ENCODE data around the gene ZNF212.

Gene ZNF212

DNA sequence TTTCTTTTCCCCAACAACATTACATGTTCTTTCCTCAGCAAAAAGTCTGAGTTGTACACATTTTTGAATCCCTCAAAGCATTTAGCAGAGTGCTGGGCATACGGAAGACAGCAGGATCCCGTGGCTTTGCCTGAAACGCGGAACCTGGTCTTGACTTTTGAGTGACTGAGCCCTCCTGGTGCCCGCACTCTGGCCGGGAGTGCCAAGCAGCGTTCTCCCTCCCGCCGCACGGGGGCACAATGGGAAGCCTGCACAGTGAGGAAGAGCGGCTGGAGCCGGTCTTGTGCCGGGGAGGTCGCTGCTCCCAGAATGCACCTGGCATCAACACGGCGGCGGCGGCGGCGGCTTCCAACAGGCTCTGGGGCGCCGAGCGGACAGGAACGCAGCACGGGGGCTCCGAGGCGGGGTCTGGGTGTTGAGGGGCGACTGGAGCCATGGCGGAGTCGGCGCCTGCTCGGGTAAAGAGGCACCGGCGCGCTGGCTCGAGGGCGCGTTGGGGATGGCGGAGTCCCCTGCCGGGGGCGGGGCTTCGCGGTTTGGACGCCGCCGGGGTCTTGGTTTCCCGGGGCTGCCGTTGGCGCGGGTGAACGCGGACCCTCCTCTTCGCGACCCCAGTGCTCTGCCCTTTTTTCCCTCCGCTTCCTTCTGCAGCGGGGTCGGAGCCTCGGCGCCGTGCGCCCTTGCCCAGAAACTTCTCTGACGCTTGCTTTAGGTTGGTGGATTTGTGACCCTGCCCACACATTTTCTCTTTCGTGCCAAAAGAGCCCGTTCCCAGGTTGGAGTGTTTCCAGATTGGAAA, at the start of gene ZNF212:
TSS of gene ZNF212 (plus strand) at position 307 of the 799 bp plus-strand sequence. CDS start at position 435, 128 bp downstream.
- H3K27ac ChIP-seq: peak within 1 kb of the TSS; percentile 27 to 93 (median 84)
- peak within 1 kb of the TSS; percentile 60 to 99 (median 85) for H3K4me3 ChIP-seq

GRCh38 chr7:149191851-149192250, 47.6 kb upstream of the ZNF212 start:
- no peak overlapping the region for H3K4me3 ChIP-seq

DNA sequence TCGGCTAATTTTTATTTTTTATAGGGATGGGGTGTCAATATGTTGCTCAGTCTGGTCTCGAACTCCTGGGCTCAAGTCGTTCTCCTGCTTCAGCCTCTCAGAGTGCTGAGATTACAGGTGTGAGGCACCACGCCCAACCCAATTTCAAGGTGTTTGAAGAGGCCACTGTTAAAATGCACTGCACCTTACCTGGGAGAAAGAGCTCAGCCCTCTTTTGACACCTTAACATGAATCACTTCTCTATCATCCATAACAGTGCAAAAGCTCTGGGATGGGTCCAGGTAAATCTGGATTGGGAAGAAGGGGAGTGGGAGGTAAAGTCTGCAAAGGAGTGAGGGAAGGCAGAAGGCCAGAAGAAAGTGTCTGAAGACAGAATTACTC, 44.7 kb upstream of the ZNF212 start:
- peak overlapping the region in 18 of 21 experiments; percentile 72 to 97 (median 90) for H3K27ac ChIP-seq
- H3K4me3 ChIP-seq: peak overlapping the region; percentile 56 to 92 (median 58)

More at GRCh38 chr7:149191851-149192250, 47.6 kb upstream of the ZNF212 start:
- no peak overlapping the region for H3K27ac ChIP-seq

- peak within 1 kb of the TSS; percentile 56 to 92 (median 58) for H3K4me3 ChIP-seq
Observed at GRCh38 chr7:149195180-149196150, 44.0 kb upstream of the ZNF212 start, which contains the start of gene ZNF282. Gene ZNF282 (plus strand): TSS chr7:149195546. CDS start chr7:149195590, 44 bp downstream.

DNA sequence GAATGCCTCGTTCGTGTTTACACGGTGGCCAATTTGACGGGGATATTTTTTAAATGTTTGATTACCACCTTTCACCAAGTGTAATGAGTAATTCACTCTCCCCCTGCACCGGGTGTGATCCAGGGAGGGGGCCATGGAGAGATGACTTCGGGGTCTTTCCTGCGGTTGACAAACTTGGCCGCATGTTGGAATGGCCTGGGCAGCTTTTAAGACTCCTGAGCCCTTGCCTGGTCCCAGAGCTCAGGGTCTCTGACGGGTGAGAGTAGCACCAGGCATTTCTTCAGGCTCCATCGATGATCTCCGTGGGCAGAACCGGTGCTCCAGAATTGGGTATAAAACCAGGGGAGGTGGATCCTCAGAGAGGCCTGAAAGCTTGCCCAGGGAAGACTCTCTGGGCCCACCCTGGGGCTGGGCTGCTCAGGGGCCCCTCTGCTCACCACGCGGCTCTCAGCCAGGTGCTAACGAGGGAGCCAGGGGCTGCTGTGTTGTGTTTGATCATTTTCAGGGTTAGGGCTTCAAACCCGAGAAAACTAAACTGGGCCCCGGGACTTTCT, 43.2 kb upstream of the ZNF212 start:
- Histone ChIP-seq H3K27ac (peak overlapping the region; percentile 72 to 97 (median 90)), H3K4me3 (peak overlapping the region; percentile 56 to 92 (median 58))

More at GRCh38 chr7:149195180-149196150, 44.0 kb upstream of the ZNF212 start, which contains the start of gene ZNF282:
- peak within 1 kb of the TSS; percentile 72 to 97 (median 90) for H3K27ac ChIP-seq

DNA sequence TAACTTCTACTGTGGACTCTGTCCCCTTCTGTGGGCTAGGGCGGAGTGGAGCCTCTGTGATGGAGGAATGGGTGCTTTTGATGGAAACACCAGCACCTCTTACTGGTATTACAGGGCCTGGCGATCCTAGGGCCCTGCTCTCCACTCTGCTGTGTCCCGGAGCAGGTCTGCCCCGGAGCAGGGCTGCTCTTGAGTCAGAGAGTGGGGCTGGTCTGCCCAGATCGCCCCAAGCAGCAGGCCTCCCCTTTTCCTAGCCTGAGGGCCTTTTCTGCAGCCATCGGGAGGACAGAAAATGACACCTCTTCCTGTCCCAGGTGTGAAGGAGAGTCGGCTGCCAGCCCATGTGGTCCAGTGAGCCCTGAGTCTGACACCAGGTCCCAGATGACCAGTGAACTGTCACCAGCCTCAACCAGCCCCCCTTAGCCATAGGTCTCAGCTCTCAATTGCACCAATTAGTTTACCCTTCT, 42.7 kb upstream of the ZNF212 start:
- Histone ChIP-seq H3K4me3 (peak overlapping the region; percentile 56 to 92 (median 58)), H3K27ac (peak overlapping the region; percentile 72 to 97 (median 90))

- Histone ChIP-seq H3K4me3 (peak overlapping the region in 1 of 7 experiments; percentile 92), H3K27ac (peak overlapping the region in 5 of 21 experiments; percentile 7 to 93 (median 90))
Observed at GRCh38 chr7:149197675-149198074, 41.8 kb upstream of the ZNF212 start.

- Histone ChIP-seq H3K27ac (no peak overlapping the region), H3K4me3 (no peak overlapping the region)
Observed at GRCh38 chr7:149198161-149198816, 41.2 kb upstream of the ZNF212 start.

DNA sequence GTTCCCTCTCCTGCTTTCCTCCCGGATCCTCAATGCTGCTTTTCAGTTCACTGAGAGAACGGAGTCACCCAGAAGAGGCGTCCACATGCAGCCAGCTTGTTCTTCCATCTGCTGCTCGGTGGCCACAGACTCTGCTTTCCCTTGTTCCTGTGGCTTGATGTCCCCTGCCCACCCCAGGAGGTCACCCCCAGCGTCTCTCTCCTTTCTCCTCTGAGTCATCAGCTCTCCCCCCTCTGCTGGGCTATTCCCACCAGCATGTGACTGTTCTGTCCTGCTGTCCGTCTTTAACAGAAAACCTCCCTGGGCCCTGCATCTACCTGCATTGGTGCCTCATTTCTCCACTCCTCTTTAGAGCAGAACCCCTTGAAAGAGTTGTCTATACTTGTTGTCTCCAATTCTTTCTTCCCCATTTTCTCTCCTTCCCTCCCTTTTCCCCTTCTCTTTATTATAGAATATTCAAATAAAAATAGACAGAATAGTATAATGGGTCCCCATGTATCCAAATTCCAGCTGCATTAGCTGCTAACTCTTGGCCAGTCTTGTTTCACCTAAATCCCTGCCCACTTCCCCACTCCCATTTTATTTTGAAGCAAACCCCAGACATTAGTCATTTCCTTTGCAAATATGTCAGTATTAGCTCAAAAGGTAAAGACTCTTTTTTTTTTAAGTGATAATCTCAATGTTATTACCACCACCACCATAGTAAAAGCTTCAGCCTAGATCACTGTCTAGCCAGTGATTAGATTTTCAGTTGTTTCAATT, 40.0 kb upstream of the ZNF212 start:
- Histone ChIP-seq H3K4me3 (no peak overlapping the region), H3K27ac (no peak overlapping the region)

DNA sequence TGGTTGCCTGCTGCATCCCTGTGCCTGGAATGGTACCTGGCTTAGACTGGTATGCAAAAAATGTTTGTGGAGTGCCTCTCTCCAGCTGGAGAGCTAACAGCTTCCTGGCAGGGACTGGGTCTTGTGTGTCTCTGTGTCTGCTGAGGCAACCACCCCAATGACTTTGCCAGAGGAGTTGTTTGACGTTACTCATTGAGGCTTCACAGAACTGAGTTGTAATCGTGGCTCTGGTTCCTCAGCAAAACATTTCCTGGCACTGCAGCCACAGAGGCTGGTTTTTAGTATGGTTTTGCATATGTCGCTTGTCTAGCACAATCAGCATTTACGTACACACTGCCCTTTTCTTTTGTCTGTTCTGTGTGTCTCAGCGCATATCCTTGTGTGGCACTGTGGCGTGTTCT, 36.6 kb upstream of the ZNF212 start:
- Histone ChIP-seq H3K27ac (no peak overlapping the region), H3K4me3 (no peak overlapping the region)

DNA sequence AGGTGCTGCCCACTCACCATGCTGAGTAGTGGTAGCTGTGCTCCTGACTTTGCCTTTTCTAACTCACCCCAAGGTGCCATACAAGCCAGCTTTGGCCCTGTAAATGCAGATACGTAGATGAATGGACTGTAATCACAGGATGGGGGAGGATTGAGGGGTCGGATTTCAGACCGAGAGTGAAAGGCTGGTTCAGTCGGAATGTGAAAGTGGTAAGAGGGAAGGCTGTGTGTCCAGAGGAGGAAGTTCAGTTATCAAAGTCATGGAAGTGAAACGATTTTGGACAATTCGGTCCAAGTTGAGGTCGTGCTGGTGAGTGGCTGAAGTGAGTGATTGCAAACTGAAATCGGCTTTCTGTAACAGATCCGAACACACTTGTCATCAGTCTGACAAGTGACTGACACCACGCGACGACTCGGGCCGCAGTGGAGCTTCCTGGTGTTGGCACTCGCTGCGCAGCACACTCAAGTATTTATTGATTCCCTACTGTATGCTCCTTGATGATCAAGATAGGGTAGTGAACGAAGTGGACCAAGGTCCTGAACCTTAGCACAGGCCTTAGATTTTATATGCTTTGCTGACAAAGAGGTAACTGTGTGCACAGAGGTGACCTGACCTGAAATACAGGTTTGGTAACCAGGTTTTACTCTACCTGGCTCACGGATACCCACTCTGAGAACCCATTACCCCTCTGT, 33.6 kb upstream of the ZNF212 start:
- no peak overlapping the region for H3K27ac ChIP-seq
- no peak overlapping the region for H3K4me3 ChIP-seq

GRCh38 chr7:149207324-149208035, 32.0 kb upstream of the ZNF212 start:
- peak overlapping the region in 2 of 21 experiments; percentile 5 to 17 for H3K27ac ChIP-seq

GRCh38 chr7:149209518-149210269, 29.8 kb upstream of the ZNF212 start:
- Histone ChIP-seq H3K27ac (no peak overlapping the region), H3K4me3 (no peak overlapping the region)

More at GRCh38 chr7:149207324-149208035, 32.0 kb upstream of the ZNF212 start:
- no peak overlapping the region for H3K4me3 ChIP-seq

- Histone ChIP-seq H3K4me3 (no peak overlapping the region), H3K27ac (no peak overlapping the region)
Observed at GRCh38 chr7:149210551-149210950, 28.9 kb upstream of the ZNF212 start.

GRCh38 chr7:149214020-149214720, 25.3 kb upstream of the ZNF212 start:
- H3K4me3 ChIP-seq: no peak overlapping the region
- H3K27ac ChIP-seq: no peak overlapping the region

DNA sequence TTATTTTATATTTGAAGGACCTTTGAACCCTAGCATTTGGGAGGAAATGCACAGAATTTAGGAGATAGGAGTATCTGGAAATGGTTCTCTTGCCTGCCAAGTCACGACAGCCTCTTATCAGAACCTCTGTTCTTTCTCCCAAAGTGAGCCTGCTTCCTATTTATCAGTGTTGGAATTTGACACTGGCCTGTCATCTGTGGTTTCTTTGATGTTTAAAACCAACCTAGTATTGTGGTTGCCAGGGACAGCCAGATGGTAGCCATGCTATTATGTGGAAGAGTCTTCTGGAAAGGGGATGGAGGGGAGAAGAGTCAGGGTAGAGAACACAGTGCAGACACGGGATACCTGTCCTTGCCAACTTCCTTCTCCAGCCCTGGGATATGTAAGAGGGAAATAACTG, 23.0 kb upstream of the ZNF212 start:
- Histone ChIP-seq H3K4me3 (no peak overlapping the region), H3K27ac (no peak overlapping the region)

Measured in skin epidermis (tissue), 12 donors.